Fibroblast of lung (primary cell): ENCODE measurements around the gene SLX9.

Experiments
- EZH2 ChIP-seq: IDR thresholded peaks from 2 replicates; pipeline ENCODE4 v1.5.1; 2012; ENCODE audit warnings: low read length, control low read depth, mild to moderate bottlenecking; ENCODE audit errors: missing control alignments
- TF ChIP-seq, protein P1 (sequence below), 2 donors: IDR thresholded peaks in 1 of 2; conservative IDR thresholded peaks in 1 of 2; 1 replicate in 1 of 2; 2 replicates in 1 of 2; pipeline ENCODE4 v1.5.1; 2011 to 2012; ENCODE audit warnings: low read length in 2 of 2, control low read depth in 1 of 2, inconsistent platforms in 1 of 2, low read depth in 1 of 2, mild to moderate bottlenecking in 1 of 2

DNA sequence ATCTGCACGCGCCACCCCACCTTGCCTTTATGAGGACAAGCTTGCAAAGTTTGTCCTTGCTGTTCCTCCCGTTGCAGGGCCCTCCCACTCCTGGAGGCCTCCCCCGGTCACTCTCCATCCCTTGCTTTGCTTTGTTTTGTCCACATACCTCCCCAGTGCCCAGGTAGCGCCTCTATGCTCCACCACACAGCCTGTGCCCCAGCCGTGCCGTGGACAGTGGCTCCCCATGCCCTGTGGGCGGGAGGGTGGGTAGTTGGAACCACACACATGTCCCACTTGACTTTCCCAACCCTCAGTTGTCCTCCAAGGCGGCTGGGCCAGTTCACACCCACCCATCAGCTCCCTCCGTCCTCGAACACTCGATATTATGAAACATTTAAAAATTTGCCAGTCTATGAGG lies 24.6 kb downstream of the SLX9 start:
- TF ChIP-seq EZH2 = no peak
- TF ChIP-seq, protein P1, sequence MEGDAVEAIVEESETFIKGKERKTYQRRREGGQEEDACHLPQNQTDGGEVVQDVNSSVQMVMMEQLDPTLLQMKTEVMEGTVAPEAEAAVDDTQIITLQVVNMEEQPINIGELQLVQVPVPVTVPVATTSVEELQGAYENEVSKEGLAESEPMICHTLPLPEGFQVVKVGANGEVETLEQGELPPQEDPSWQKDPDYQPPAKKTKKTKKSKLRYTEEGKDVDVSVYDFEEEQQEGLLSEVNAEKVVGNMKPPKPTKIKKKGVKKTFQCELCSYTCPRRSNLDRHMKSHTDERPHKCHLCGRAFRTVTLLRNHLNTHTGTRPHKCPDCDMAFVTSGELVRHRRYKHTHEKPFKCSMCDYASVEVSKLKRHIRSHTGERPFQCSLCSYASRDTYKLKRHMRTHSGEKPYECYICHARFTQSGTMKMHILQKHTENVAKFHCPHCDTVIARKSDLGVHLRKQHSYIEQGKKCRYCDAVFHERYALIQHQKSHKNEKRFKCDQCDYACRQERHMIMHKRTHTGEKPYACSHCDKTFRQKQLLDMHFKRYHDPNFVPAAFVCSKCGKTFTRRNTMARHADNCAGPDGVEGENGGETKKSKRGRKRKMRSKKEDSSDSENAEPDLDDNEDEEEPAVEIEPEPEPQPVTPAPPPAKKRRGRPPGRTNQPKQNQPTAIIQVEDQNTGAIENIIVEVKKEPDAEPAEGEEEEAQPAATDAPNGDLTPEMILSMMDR (conservative IDR thresholded peaks at IDR 0.05 in 1 of 2, IDR thresholded peaks at IDR 0.05 in 1 of 2; ENCODE audit: low read depth in 1 of 2, low read length in 2 of 2) = no peak
